ENCODE results near the gene ANKRD39. TPM values are rescaled to one million over a fixed set of nuclear protein-coding genes. Genes with fewer than 3 reads are reported as not detected.

The ANKRD39 gene
- total and polyA plus RNA-seq, 2 donors from 2014 or later: 10.8 to 19.2 TPM

DNA sequence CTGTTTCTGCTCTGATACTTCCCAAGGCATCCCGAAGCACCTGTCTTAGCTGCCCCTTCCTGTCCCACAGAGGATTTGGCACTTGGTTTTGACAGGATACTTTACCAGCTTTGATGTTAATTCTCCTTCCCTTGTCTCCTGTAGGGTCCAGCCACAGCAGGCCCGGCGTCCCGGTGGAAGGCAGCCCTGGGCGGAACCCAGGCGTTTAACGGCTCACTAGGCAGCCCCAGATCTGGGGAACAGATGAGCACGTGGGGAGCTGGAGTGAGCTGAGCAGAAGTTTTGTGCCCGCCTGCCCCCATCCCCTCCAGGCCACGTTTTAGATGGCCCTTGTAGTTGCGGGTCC lies 25.4 kb downstream of the ANKRD39 start:
- no peaks in the 10 kb centered on the region for H3K27me3 ChIP-seq (ENCODE audit: control insufficient read depth, insufficient read depth, low read length)
- peaks cover 5 to 44% (median 24%) of the 10 kb centered on the region in 3 donors for H3K36me3 ChIP-seq (ENCODE audit: control insufficient read depth in 2 of 3, insufficient read depth in 3 of 3, low read length in 3 of 3)
- no peaks in the 10 kb centered on the region for H3K9me3 ChIP-seq (ENCODE audit: control insufficient read depth in 2 of 3, insufficient read depth in 1 of 3, low read length in 3 of 3)
- no peak for DNase-seq
- H3K4me3 ChIP-seq (ENCODE audit: low read length in 3 of 3): no peak overlapping the region
- H3K27ac ChIP-seq (ENCODE audit: low read depth in 2 of 2, low read length in 2 of 2): no peak overlapping the region
- intact Hi-C loops (cut with DNase I): no loop called here
- peaks cover 3 to 4% (median 3%) of the 10 kb centered on the region in 3 donors for H3K4me1 ChIP-seq (ENCODE audit: control insufficient read depth in 2 of 3, insufficient read depth in 2 of 3, low read depth in 1 of 3, low read length in 3 of 3)
- no peak for FAIRE-seq
- H3K9ac ChIP-seq (ENCODE audit: low read length in 3 of 3): no peak overlapping the region
- TF ChIP-seq CTCF (IDR thresholded peaks at IDR 0.05; ENCODE audit: borderline replicate concordance, extremely low read depth, insufficient read depth): no peak

DNA sequence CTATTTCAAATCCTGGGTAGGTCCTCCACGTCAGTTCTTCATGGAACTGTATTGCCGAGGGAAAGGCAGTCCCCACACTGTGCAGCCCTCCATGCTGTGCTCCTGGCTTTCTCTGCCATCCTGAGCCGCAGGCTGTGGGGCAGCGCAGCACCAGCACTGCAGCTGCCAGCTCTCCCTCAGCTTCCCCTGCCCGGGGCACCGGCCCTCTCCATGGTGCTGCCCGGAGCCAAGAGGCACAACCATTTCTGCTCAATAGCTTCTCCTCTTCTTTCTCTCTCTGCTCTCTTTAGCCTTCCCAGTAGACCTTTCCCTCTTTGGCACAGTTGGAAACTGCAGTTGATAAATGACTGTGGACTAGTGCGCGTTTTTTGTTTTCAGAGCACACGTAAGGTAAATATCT lies 26.1 kb downstream of the ANKRD39 start:
- intact Hi-C loops (cut with DNase I): no loop called here
- peak in 4 of 5 donors; percentile 34 to 48 (median 43) for DNase-seq
- Histone ChIP-seq H3K36me3 (ENCODE audit: control insufficient read depth in 2 of 3, insufficient read depth in 3 of 3, low read length in 3 of 3) (peaks cover 5 to 47% (median 25%) of the 10 kb centered on the region in 3 donors), H3K4me3 (ENCODE audit: low read length in 3 of 3) (no peak overlapping the region), H3K4me1 (ENCODE audit: control insufficient read depth in 2 of 3, insufficient read depth in 2 of 3, low read depth in 1 of 3, low read length in 3 of 3) (peaks cover 3 to 4% (median 3%) of the 10 kb centered on the region in 3 donors), H3K9ac (ENCODE audit: low read length in 3 of 3) (no peak overlapping the region), H3K9me3 (ENCODE audit: control insufficient read depth in 2 of 3, insufficient read depth in 1 of 3, low read length in 3 of 3) (no peaks in the 10 kb centered on the region), H3K27ac (ENCODE audit: low read depth in 2 of 2, low read length in 2 of 2) (no peak overlapping the region), H3K27me3 (ENCODE audit: control insufficient read depth, insufficient read depth, low read length) (no peaks in the 10 kb centered on the region)
- no peak for TF ChIP-seq CTCF (IDR thresholded peaks at IDR 0.05; ENCODE audit: borderline replicate concordance, extremely low read depth, insufficient read depth)
- no peak for FAIRE-seq

- intact Hi-C loops (cut with DNase I): no loop called here
- peaks cover 5 to 54% (median 30%) of the 10 kb centered on the region in 3 donors for H3K36me3 ChIP-seq (ENCODE audit: control insufficient read depth in 2 of 3, insufficient read depth in 3 of 3, low read length in 3 of 3)
- H3K9me3 ChIP-seq (ENCODE audit: control insufficient read depth in 2 of 3, insufficient read depth in 1 of 3, low read length in 3 of 3): no peaks in the 10 kb centered on the region
- H3K4me1 ChIP-seq (ENCODE audit: control insufficient read depth in 2 of 3, insufficient read depth in 2 of 3, low read depth in 1 of 3, low read length in 3 of 3): peaks cover 3 to 4% (median 3%) of the 10 kb centered on the region in 3 donors
- no peaks in the 10 kb centered on the region for H3K27me3 ChIP-seq (ENCODE audit: control insufficient read depth, insufficient read depth, low read length)
- H3K27ac ChIP-seq (ENCODE audit: low read depth in 2 of 2, low read length in 2 of 2): no peak overlapping the region
- no peak for TF ChIP-seq CTCF (IDR thresholded peaks at IDR 0.05; ENCODE audit: borderline replicate concordance, extremely low read depth, insufficient read depth)
- DNase-seq (no peak), FAIRE-seq (no peak)
- no peak overlapping the region for H3K9ac ChIP-seq (ENCODE audit: low read length in 3 of 3)
- H3K4me3 ChIP-seq (ENCODE audit: low read length in 3 of 3): no peak overlapping the region
Observed at GRCh38 chr2:96830044-96830562, 27.7 kb downstream of the ANKRD39 start.

- FAIRE-seq (no peak), DNase-seq (peak in 1 of 5 donors; percentile 32)
- Histone ChIP-seq H3K27me3 (ENCODE audit: control insufficient read depth, insufficient read depth, low read length) (no peaks in the 10 kb centered on the region), H3K9ac (ENCODE audit: low read length in 3 of 3) (no peak overlapping the region), H3K36me3 (ENCODE audit: control insufficient read depth in 2 of 3, insufficient read depth in 3 of 3, low read length in 3 of 3) (peaks cover 3 to 53% (median 28%) of the 10 kb centered on the region in 3 donors), H3K4me1 (ENCODE audit: control insufficient read depth in 2 of 3, insufficient read depth in 2 of 3, low read depth in 1 of 3, low read length in 3 of 3) (peaks cover 3 to 4% (median 3%) of the 10 kb centered on the region in 3 donors), H3K27ac (ENCODE audit: low read depth in 2 of 2, low read length in 2 of 2) (no peak overlapping the region), H3K4me3 (ENCODE audit: low read length in 3 of 3) (no peak overlapping the region), H3K9me3 (ENCODE audit: control insufficient read depth in 2 of 3, insufficient read depth in 1 of 3, low read length in 3 of 3) (no peaks in the 10 kb centered on the region)
- intact Hi-C loops (cut with DNase I): no loop called here
- TF ChIP-seq CTCF (IDR thresholded peaks at IDR 0.05; ENCODE audit: borderline replicate concordance, extremely low read depth, insufficient read depth): no peak
Observed at GRCh38 chr2:96828874-96829273, 28.9 kb downstream of the ANKRD39 start.

All from kidney (tissue), 14 donors.